Neural crest cell (in vitro differentiated cells): Measurements from ENCODE around the gene GFRA3. TPM values are rescaled to one million over a fixed set of nuclear protein-coding genes. Genes with fewer than 3 reads are reported as not detected.
A peak's percentile ranks its signal among the peaks of the same experiment; 100 is the strongest.

Experiments used
- DNase-seq: peaks from one replicate; pipeline ENCODE4 v3.0.0; 2021; ENCODE audit warnings: low read depth, mixed read lengths, low spot score
- H3K27ac Mint-ChIP-seq: one replicate; pipeline ENCODE4 v1.8.0; 2021; ENCODE audit warnings: mild to moderate bottlenecking, mixed read lengths; ENCODE audit not compliant: unreplicated experiment
- H3K27me3 Mint-ChIP-seq: 2 replicates; pipeline ENCODE4 v1.8.0; 2021; ENCODE audit warnings: low read depth, mild to moderate bottlenecking, mixed read lengths
- H3K36me3 Mint-ChIP-seq: 2 replicates; pipeline ENCODE4 v1.8.0; 2021; ENCODE audit warnings: low read depth, mild to moderate bottlenecking, mixed read lengths
- H3K4me1 Mint-ChIP-seq: 2 replicates; pipeline ENCODE4 v1.8.0; 2021; ENCODE audit warnings: mixed read lengths
- H3K4me3 Mint-ChIP-seq: one replicate; pipeline ENCODE4 v1.8.0; 2021; ENCODE audit warnings: mild to moderate bottlenecking, mixed read lengths
- H3K9me3 Mint-ChIP-seq: 2 replicates; pipeline ENCODE4 v1.8.0; 2021; ENCODE audit warnings: mixed read lengths
- total RNA-seq: library from RNA; stranded (reverse); gene quantifications from 2 replicates; pipeline ENCODE4 v1.2.1, GENCODE V29; 2021
- TF ChIP-seq, protein P1 (sequence below): fragments of 200-600 bp; sonication (generic); conservative IDR thresholded peaks from 2 replicates; pipeline ENCODE4 v1.5.0; 2021; ENCODE audit warnings: antibody characterized with exemption, mild to moderate bottlenecking

Gene GFRA3
- total RNA-seq, 1 donor from 2014 or later, result 8.5 TPM

DNA sequence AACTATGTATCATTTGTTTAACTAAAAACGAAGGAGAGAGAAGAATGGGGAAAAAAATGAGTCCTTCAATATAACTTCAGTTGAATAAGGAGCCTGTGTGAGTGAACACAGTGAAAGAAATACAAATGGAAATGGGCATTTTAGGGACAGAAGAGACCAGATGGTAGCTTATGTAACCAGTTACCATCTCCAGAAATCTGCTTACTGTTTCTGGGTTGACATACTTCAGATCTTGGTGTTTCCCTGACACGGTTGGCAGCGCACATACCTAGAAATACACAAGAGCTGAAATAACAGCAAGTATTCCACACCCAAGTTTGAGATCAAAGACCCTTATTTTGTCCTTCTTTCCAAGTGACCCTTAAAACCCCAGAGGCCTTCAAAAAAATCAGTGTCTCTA is 14.9 kb upstream of the GFRA3 start:
- Mint-ChIP-seq H3K27ac (no peak overlapping the region), H3K9me3 (no peaks in the 10 kb centered on the region), H3K27me3 (no peaks in the 10 kb centered on the region), H3K4me1 (no peaks in the 10 kb centered on the region), H3K36me3 (peaks cover 6% of the 10 kb centered on the region), H3K4me3 (no peak overlapping the region)
- DNase-seq, result no peak
- TF ChIP-seq, protein P1, sequence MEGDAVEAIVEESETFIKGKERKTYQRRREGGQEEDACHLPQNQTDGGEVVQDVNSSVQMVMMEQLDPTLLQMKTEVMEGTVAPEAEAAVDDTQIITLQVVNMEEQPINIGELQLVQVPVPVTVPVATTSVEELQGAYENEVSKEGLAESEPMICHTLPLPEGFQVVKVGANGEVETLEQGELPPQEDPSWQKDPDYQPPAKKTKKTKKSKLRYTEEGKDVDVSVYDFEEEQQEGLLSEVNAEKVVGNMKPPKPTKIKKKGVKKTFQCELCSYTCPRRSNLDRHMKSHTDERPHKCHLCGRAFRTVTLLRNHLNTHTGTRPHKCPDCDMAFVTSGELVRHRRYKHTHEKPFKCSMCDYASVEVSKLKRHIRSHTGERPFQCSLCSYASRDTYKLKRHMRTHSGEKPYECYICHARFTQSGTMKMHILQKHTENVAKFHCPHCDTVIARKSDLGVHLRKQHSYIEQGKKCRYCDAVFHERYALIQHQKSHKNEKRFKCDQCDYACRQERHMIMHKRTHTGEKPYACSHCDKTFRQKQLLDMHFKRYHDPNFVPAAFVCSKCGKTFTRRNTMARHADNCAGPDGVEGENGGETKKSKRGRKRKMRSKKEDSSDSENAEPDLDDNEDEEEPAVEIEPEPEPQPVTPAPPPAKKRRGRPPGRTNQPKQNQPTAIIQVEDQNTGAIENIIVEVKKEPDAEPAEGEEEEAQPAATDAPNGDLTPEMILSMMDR, result no peak

DNA sequence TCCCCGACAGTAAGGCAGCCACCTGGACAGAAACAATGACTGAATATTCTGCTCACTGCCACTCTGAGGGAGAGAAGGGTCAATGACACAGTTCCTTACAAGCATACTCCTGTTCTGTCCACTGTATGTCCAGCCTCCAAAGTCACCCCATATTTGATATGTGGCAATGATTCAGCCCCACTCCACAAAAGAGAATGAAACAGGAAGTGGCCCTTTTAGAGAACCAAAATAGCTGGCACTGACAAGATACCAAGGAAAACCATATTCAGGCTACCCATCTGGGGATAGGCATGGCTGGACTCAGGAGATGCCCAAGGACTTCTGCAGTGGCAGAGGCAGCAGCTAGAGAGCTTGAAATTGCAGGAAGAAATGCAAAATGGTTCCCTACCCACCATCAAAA is 12.8 kb upstream of the GFRA3 start:
- Mint-ChIP-seq H3K9me3 (no peaks in the 10 kb centered on the region), H3K27ac (no peak overlapping the region), H3K4me3 (no peak overlapping the region), H3K27me3 (no peaks in the 10 kb centered on the region), H3K36me3 (peaks cover 2% of the 10 kb centered on the region), H3K4me1 (peaks cover 10% of the 10 kb centered on the region)
- TF ChIP-seq, protein P1, result no peak
- no peak for DNase-seq

DNA sequence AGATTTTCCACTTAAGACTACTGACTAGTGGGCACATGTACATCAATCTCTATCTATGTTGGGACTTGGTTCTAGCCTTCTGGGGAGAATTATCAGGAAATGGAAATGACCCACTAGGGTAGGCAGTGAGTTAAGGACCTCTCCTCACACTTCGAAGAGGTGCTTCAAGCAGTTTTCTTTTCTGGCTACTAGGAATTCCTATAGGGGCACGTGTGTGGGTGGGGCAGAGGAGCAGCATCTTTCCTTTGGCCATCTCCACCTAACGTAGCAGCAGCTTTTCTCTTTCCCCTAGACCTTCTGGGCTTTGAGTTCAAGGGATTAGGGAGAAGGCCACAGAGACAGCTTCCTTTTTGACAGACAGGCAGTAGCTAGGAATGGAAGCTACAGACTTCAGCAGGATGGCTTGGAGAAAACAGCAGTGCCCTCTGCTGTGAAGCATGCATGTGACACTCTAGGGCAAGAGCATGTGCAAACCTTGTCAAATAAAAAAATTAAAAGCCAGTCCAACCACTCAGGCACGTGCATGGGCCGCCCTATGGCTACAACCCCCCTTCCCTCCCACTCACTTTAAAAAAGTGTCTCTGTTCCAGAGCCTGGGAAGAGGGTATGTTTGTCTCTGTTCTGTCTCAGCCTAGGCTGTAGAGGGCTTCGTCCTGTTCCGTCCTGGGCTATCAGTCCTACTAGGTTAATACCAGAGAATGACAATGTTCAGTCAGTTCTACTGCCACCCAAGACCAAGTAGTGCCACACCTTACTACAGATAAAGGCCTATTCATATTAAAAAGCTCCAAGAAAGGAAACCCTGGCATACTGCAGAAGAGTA is 8.7 kb upstream of the GFRA3 start:
- peak overlapping the region; percentile 88 for H3K27ac Mint-ChIP-seq
- TF ChIP-seq, protein P1, result peak; percentile 74
- no peaks in the 10 kb centered on the region for H3K36me3 Mint-ChIP-seq
- H3K27me3 Mint-ChIP-seq, result no peaks in the 10 kb centered on the region
- peak overlapping the region; percentile 23 for H3K4me3 Mint-ChIP-seq
- peaks cover 10% of the 10 kb centered on the region for H3K4me1 Mint-ChIP-seq
- H3K9me3 Mint-ChIP-seq, result no peaks in the 10 kb centered on the region
- peak; percentile 23 for DNase-seq

DNA sequence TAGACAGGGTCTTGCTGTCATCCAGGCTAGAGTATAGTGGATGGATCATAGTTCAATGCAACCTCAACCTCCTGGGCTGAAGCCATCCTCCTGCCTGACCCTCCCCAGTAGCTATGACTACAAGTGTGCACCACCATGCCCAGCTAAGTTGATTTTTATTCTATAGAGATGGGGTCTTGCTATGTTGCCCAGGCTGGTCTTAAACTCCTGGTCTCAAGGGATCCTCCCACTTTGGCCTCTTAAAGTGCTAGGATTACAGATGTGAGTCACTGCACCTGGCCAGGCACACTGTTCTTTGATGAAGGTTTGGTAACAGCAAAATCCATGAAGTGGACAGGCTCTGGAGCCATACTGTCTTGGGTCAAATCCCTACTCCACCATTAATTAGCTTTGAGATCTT is 6.5 kb upstream of the GFRA3 start:
- DNase-seq, result no peak
- Mint-ChIP-seq H3K4me3 (no peak overlapping the region), H3K4me1 (peaks cover 10% of the 10 kb centered on the region), H3K9me3 (peaks cover 2% of the 10 kb centered on the region), H3K27me3 (peaks cover 6% of the 10 kb centered on the region), H3K36me3 (no peaks in the 10 kb centered on the region), H3K27ac (no peak overlapping the region)
- TF ChIP-seq, protein P1, result no peak

DNA sequence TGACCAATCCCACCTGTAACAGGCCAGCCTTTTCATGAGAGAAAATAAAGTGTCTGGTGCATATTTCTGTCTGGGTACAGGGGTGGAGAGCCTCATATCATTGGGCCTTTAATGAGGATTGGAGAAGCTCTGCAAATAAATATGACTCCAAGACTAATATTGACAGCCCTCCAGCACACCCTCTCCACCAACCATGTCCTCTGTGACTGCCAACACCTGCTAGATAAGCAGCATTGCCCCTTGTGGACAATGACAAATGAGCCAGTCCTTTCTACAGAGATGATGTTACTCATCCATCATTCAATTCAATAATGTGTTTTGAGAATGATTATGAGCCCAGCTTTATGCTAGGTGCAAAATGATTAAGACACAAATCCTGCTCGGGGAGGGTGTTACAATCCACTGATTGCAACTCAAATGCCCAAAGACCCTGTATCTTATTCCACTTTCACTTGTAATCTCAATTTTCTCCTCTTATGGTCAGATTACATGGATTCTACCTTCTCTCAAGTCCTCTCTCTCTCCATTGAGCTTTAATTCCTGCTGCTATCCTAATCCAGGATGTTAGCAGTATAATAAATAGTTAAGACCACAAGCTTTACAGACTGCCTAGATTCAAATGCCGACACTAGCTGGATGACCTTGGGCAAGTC is 2.1 kb upstream of the GFRA3 start:
- H3K27me3 Mint-ChIP-seq, result peaks cover 30% of the 10 kb centered on the region
- no peak overlapping the region for H3K27ac Mint-ChIP-seq
- peak overlapping the region; percentile 41 for H3K4me3 Mint-ChIP-seq
- DNase-seq, result no peak
- no peaks in the 10 kb centered on the region for H3K36me3 Mint-ChIP-seq
- peaks cover 24% of the 10 kb centered on the region for H3K4me1 Mint-ChIP-seq
- TF ChIP-seq, protein P1, result peak; percentile 15
- peaks cover 2% of the 10 kb centered on the region for H3K9me3 Mint-ChIP-seq
